Natural killer cell (primary cell): ENCODE results near the gene MEF2D. TPM values are rescaled to one million over a fixed set of nuclear protein-coding genes. Genes with fewer than 3 reads are reported as not detected.

ENCODE experiments used
- ATAC-seq, 3 donors: fragments of 150-1000 bp in 2 of 3; fragments of 200-7000 bp in 1 of 3; cut with Tn5 transposase; 1 replicate in 1 of 3; 2 replicates in 2 of 3; pipeline ENCODE4 v1.10.0; 2021; ENCODE audit warnings: mild to moderate bottlenecking in 2 of 3, moderate library complexity in 2 of 3
- DNase-seq, 2 donors: peaks; one replicate each; pipeline versions ENCODE4 v3.0.0 to v3.0.0-alpha.2; 2013 to 2021; ENCODE audit warnings: mixed read lengths in 1 of 2
- H3K27ac ChIP-seq: one replicate; pipeline ENCODE4 v1.5.1; 2013; ENCODE audit warnings: mild to moderate bottlenecking, low read length
- H3K27me3 ChIP-seq: one replicate; pipeline ENCODE4 v1.6.1; 2013; ENCODE audit warnings: low read length; ENCODE audit not compliant: control insufficient read depth, insufficient read depth
- H3K36me3 ChIP-seq: one replicate; pipeline ENCODE4 v1.6.1; 2013; ENCODE audit warnings: low read length; ENCODE audit not compliant: control insufficient read depth, insufficient read depth
- H3K4me1 ChIP-seq: one replicate; pipeline ENCODE4 v1.6.1; 2013; ENCODE audit warnings: low read length; ENCODE audit not compliant: control insufficient read depth, insufficient read depth
- H3K4me3 ChIP-seq: one replicate; pipeline ENCODE4 v1.5.1; 2013; ENCODE audit warnings: low read length
- H3K9me3 ChIP-seq: one replicate; pipeline ENCODE4 v1.6.1; 2013; ENCODE audit warnings: low read length; ENCODE audit not compliant: control insufficient read depth, insufficient read depth
- H3K27ac Mint-ChIP-seq, 2 donors: one replicate each; pipeline ENCODE4 v1.8.0; 2022; ENCODE audit warnings: mild to moderate bottlenecking in 2 of 2, mixed read lengths in 2 of 2, moderate library complexity in 1 of 2
- H3K27me3 Mint-ChIP-seq, 2 donors: one replicate each; pipeline ENCODE4 v1.8.0; 2022; ENCODE audit warnings: low read depth in 2 of 2, mixed read lengths in 2 of 2
- H3K36me3 Mint-ChIP-seq: one replicate; pipeline ENCODE4 v1.8.0; 2022; ENCODE audit warnings: mixed read lengths
- H3K4me1 Mint-ChIP-seq, 2 donors: one replicate each; pipeline ENCODE4 v1.8.0; 2022; ENCODE audit warnings: mixed read lengths in 2 of 2
- H3K4me3 Mint-ChIP-seq: one replicate; pipeline ENCODE4 v1.8.0; 2022; ENCODE audit warnings: mild to moderate bottlenecking, moderate library complexity, mixed read lengths
- H3K9me3 Mint-ChIP-seq, 2 donors: one replicate each; pipeline ENCODE4 v1.8.0; 2022; ENCODE audit warnings: mixed read lengths in 2 of 2
- WGBS: methylation state at CpG from one replicate; pipeline ENCODE4 v1.1.7; 2013; ENCODE audit warnings: missing lambda C conversion rate; ENCODE audit not compliant: insufficient coverage; 5-methylcytosine and 5-hydroxymethylcytosine counted together
- intact Hi-C: fragments of 100-400 bp; cut with micrococcal nuclease; formaldehyde crosslinking; loops from one replicate; pipeline ENCODE4 v1.14.2; 2022
- total RNA-seq, 4 donors: library from RNA; stranded (reverse); fragments of 120-200 nt in 1 of 4; gene quantifications; one replicate each; pipeline versions ENCODE4 v1.2.3 to v1.2.4, GENCODE V29; 2013 to 2022
- TF ChIP-seq, protein P1 (sequence below): fragments of 200-600 bp; IDR thresholded peaks from one replicate; pipeline ENCODE4 v1.8.0; 2022; ENCODE audit warnings: antibody characterized with exemption

MEF2D gene
- total RNA-seq, 3 donors from 2014 or later (not counting 1 experiment from before 2014, with no cell fraction given): 232 to 298 (median 284) TPM

GRCh38 chr1:156439777-156440183 is 60.8 kb downstream of the MEF2D start:
- H3K4me1 ChIP-seq: peaks cover 19% of the 10 kb centered on the region
- H3K9me3 ChIP-seq: no peaks in the 10 kb centered on the region
- ATAC-seq: no peak
- no peak overlapping the region for H3K4me3 Mint-ChIP-seq
- no peaks in the 10 kb centered on the region for H3K9me3 Mint-ChIP-seq
- no peak for DNase-seq
- no peak overlapping the region for H3K4me3 ChIP-seq
- 11% methylated on average over 12 of the region's 14 CpGs for WGBS
- H3K27me3 Mint-ChIP-seq: peaks cover 70 to 86% of the 10 kb centered on the region in 2 donors
- intact Hi-C loops: no loop called here
- no peak overlapping the region for H3K27ac ChIP-seq
- no peaks in the 10 kb centered on the region for H3K36me3 ChIP-seq
- TF ChIP-seq, protein P1, sequence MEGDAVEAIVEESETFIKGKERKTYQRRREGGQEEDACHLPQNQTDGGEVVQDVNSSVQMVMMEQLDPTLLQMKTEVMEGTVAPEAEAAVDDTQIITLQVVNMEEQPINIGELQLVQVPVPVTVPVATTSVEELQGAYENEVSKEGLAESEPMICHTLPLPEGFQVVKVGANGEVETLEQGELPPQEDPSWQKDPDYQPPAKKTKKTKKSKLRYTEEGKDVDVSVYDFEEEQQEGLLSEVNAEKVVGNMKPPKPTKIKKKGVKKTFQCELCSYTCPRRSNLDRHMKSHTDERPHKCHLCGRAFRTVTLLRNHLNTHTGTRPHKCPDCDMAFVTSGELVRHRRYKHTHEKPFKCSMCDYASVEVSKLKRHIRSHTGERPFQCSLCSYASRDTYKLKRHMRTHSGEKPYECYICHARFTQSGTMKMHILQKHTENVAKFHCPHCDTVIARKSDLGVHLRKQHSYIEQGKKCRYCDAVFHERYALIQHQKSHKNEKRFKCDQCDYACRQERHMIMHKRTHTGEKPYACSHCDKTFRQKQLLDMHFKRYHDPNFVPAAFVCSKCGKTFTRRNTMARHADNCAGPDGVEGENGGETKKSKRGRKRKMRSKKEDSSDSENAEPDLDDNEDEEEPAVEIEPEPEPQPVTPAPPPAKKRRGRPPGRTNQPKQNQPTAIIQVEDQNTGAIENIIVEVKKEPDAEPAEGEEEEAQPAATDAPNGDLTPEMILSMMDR: no peak
- peaks cover 12 to 30% of the 10 kb centered on the region in 2 donors for H3K4me1 Mint-ChIP-seq
- H3K27me3 ChIP-seq: peaks cover 81% of the 10 kb centered on the region
- no peaks in the 10 kb centered on the region for H3K36me3 Mint-ChIP-seq
- H3K27ac Mint-ChIP-seq: no peak overlapping the region

GRCh38 chr1:156439036-156439776 is 61.4 kb downstream of the MEF2D start:
- peaks cover 12 to 30% of the 10 kb centered on the region in 2 donors for H3K4me1 Mint-ChIP-seq
- 23% methylated on average over 5 of the region's 11 CpGs for WGBS
- Histone ChIP-seq H3K9me3 (no peaks in the 10 kb centered on the region), H3K4me3 (no peak overlapping the region), H3K36me3 (no peaks in the 10 kb centered on the region), H3K27me3 (peaks cover 81% of the 10 kb centered on the region), H3K27ac (no peak overlapping the region), H3K4me1 (peaks cover 19% of the 10 kb centered on the region)
- H3K4me3 Mint-ChIP-seq: no peak overlapping the region
- intact Hi-C loops: no loop called here
- no peak for DNase-seq
- H3K36me3 Mint-ChIP-seq: no peaks in the 10 kb centered on the region
- peaks cover 71 to 86% of the 10 kb centered on the region in 2 donors for H3K27me3 Mint-ChIP-seq
- H3K27ac Mint-ChIP-seq: no peak overlapping the region
- TF ChIP-seq, protein P1: no peak
- ATAC-seq: no peak
- H3K9me3 Mint-ChIP-seq: no peaks in the 10 kb centered on the region

DNA sequence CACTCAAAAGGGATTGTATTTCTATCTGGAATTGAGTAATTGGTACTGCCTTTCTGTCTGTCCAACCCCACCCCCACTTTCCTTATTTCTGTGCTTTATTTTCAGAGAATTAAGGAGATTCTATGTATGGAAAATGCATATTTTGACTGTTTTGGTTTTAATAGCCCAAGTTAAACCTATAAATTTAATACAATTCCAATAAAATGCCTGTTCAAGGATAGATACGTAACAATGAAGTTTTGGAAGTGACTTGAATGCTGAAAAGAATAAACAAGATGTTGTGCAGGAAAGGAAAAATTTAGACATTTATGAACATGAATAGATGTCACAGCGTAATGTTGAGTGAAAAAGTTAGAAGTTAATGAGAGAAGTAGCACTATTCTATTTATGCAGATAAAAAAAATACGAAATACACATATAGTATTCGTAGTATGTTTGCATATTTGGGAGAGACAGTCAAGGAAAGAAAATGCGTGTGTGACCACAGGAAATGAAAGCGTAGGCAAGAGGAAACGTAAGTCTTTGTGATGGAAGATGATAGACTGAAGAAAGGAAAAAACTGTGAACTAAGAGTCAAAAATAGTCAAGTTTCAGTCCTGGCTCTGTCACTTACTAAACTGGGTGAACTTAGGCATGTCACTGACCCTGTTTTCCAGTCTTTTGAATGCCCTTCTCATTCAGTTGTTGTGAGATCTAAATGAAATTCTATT is 62.1 kb downstream of the MEF2D start:
- H3K9me3 Mint-ChIP-seq: no peaks in the 10 kb centered on the region
- TF ChIP-seq, protein P1: no peak
- ATAC-seq (no peak), DNase-seq (peak in 1 of 2 donors; percentile 31)
- H3K27me3 ChIP-seq: peaks cover 78% of the 10 kb centered on the region
- 15% methylated on average over 5 of the region's 7 CpGs for WGBS
- H3K4me1 ChIP-seq: peaks cover 19% of the 10 kb centered on the region
- H3K27ac ChIP-seq: no peak overlapping the region
- H3K4me1 Mint-ChIP-seq: peaks cover 12 to 30% of the 10 kb centered on the region in 2 donors
- no peaks in the 10 kb centered on the region for H3K9me3 ChIP-seq
- H3K36me3 ChIP-seq: no peaks in the 10 kb centered on the region
- no peaks in the 10 kb centered on the region for H3K36me3 Mint-ChIP-seq
- peaks cover 77 to 86% of the 10 kb centered on the region in 2 donors for H3K27me3 Mint-ChIP-seq
- no peak overlapping the region for H3K27ac Mint-ChIP-seq
- no peak overlapping the region for H3K4me3 Mint-ChIP-seq
- H3K4me3 ChIP-seq: no peak overlapping the region
- intact Hi-C loops: no loop called here
